Measurements from ENCODE around the gene DUSP22. TPM values are rescaled to one million over a fixed set of nuclear protein-coding genes. Genes with fewer than 3 reads are reported as not detected.

Gene DUSP22
- total RNA-seq, 2 donors from 2014 or later, result 20.5 to 24.5 TPM

- no peak for DNase-seq
- no peaks in the 10 kb centered on the region for H3K36me3 ChIP-seq
- no peak overlapping the region for H3K9ac ChIP-seq (ENCODE audit: low read depth in 2 of 2, low read length in 2 of 2)
- no peak for TF ChIP-seq CTCF (IDR thresholded peaks at IDR 0.05)
- H3K27me3 ChIP-seq, result no peaks in the 10 kb centered on the region
- H3K4me1 ChIP-seq, result peaks cover 5% of the 10 kb centered on the region
- H3K9me3 ChIP-seq, result no peaks in the 10 kb centered on the region
- no peak overlapping the region for H3K4me3 ChIP-seq
- intact Hi-C loops (cut with DNase I), result no loop called here
- peak overlapping the region; percentile 1 for H3K27ac ChIP-seq
These were observed 2.6 kb downstream of the DUSP22 start for GRCh38 chr6:294656-295565.

- no peak for TF ChIP-seq CTCF (IDR thresholded peaks at IDR 0.05)
- no peak for DNase-seq
- H3K9ac ChIP-seq (ENCODE audit: low read depth in 2 of 2, low read length in 2 of 2), result peak overlapping the region; percentile 13 to 38
- H3K4me3 ChIP-seq, result no peak overlapping the region
- no peaks in the 10 kb centered on the region for H3K4me1 ChIP-seq
- no peaks in the 10 kb centered on the region for H3K36me3 ChIP-seq
- H3K9me3 ChIP-seq, result no peaks in the 10 kb centered on the region
- intact Hi-C loops (cut with DNase I), result no loop called here
- H3K27me3 ChIP-seq, result no peaks in the 10 kb centered on the region
- no peak overlapping the region for H3K27ac ChIP-seq
These were observed 4.2 kb downstream of the DUSP22 start for GRCh38 chr6:296151-297122.

- no peak overlapping the region for H3K9ac ChIP-seq (ENCODE audit: low read depth in 2 of 2, low read length in 2 of 2)
- no peak for TF ChIP-seq CTCF (IDR thresholded peaks at IDR 0.05)
- DNase-seq, result no peak
- H3K9me3 ChIP-seq, result no peaks in the 10 kb centered on the region
- H3K4me1 ChIP-seq, result no peaks in the 10 kb centered on the region
- intact Hi-C loops (cut with DNase I), result no loop called here
- H3K36me3 ChIP-seq, result no peaks in the 10 kb centered on the region
- no peaks in the 10 kb centered on the region for H3K27me3 ChIP-seq
- no peak overlapping the region for H3K4me3 ChIP-seq
- H3K27ac ChIP-seq, result no peak overlapping the region
These were observed 5.4 kb downstream of the DUSP22 start for GRCh38 chr6:297571-298232.

- intact Hi-C loops (cut with DNase I), result no loop called here
- no peak for DNase-seq
These were observed 6.2 kb downstream of the DUSP22 start for GRCh38 chr6:298233-299103.

More at GRCh38 chr6:298233-299103, 6.2 kb downstream of the DUSP22 start:
- Histone ChIP-seq H3K9me3 (no peaks in the 10 kb centered on the region), H3K27ac (no peak overlapping the region), H3K27me3 (no peaks in the 10 kb centered on the region), H3K4me3 (no peak overlapping the region), H3K36me3 (no peaks in the 10 kb centered on the region), H3K4me1 (no peaks in the 10 kb centered on the region), H3K9ac (ENCODE audit: low read depth in 2 of 2, low read length in 2 of 2) (no peak overlapping the region)
- no peak for TF ChIP-seq CTCF (IDR thresholded peaks at IDR 0.05)

Data from colonic mucosa (tissue), 4 donors.